ENCODE measurements around the gene CIC.

Gene CIC

DNA sequence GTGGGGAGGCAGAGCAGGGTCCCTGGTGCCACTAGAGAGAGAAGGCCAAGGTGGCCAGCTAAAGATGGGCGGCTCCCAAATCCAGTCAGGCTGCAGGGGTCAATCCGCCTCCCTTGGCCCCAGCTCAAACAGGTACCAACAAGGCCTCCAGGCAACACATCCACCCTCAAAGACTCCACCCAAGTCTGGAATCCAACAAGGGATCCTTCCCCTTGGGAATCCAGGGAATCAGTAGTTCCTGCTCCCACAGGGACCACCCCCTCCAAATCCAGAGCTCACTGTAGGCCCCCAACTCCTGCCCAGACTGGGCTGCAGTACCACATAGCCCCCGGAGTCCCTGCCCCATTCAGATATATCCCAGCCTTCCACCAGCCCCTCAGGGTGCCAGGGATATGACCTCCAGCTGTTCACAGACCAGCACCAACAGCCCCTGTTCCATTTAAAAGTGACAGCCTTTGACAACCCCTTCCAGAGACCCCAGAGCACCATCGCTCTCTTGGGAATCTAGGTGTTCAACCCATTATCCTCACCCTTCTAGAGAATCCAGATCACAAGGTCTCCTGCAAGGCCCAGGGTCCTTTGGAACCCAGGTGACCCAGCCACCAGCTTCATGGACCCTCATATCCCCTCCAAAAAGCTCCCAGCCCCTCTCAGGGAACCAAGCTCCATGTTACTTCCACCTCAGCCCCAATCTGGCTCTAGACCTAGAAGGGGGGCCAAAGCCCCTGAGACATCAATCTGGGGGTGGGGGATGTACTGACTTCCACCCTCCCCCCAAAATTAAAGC, 17.3 kb upstream of the CIC start:
- TF ChIP-seq, protein P1, sequence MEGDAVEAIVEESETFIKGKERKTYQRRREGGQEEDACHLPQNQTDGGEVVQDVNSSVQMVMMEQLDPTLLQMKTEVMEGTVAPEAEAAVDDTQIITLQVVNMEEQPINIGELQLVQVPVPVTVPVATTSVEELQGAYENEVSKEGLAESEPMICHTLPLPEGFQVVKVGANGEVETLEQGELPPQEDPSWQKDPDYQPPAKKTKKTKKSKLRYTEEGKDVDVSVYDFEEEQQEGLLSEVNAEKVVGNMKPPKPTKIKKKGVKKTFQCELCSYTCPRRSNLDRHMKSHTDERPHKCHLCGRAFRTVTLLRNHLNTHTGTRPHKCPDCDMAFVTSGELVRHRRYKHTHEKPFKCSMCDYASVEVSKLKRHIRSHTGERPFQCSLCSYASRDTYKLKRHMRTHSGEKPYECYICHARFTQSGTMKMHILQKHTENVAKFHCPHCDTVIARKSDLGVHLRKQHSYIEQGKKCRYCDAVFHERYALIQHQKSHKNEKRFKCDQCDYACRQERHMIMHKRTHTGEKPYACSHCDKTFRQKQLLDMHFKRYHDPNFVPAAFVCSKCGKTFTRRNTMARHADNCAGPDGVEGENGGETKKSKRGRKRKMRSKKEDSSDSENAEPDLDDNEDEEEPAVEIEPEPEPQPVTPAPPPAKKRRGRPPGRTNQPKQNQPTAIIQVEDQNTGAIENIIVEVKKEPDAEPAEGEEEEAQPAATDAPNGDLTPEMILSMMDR (IDR thresholded peaks at IDR 0.05; ENCODE audit: control insufficient read depth, insufficient read depth, low read depth, low read length, missing control alignments): no peak

DNA sequence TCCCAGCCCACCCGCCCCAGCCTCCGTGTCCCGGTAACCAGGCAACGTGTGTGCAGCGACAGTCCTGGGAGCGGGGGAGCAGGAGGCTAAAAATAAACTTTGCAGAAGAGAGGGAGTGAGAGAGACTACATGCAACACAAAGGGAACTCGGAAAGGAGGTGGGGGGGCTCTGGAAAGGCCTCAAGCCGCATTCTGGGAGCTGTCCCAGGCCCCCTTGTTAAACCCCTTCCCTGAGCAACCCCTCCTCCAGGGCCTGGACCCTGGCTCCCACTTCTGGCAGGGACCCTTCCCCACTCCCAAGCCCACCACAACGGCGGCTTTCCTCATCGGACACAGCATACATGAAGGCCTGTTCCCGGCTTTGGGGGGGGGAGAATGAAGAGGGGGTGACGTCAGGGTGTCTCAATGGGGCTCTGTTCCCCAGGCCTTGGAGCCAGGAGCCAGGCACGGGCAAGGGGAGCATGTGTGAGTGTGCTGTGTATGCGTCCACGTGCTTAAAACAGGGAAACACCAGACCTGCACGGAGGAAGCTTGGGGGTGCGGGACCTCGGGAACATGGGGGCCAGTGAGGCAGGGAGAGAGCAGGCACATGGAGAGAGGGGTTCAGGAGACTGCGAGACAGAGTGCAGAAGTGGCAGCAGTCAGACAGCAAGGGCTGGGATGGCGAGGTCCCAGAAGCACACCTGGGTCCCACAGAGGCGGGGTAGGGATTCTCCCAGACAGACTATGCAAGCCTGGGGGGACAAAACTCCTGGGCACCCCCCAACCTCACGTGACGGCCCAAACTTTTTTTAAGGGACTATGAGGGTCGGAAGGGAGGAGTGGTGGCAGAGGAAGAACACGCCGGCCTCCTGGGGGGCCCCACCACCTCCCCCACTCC, 16.4 kb upstream of the CIC start:
- H3K4me3 ChIP-seq (ENCODE audit: control insufficient read depth, low read depth, low read length): peak overlapping the region; percentile 100
- no peak for DNase-seq (ENCODE audit: low read depth)
- TF ChIP-seq, protein P1 (IDR thresholded peaks at IDR 0.05; ENCODE audit: control insufficient read depth, insufficient read depth, low read depth, low read length, missing control alignments): no peak

More for the DNA sequence above, 17.3 kb upstream of the CIC start:
- no peak for DNase-seq (ENCODE audit: low read depth)
- peak overlapping the region; percentile 100 for H3K4me3 ChIP-seq (ENCODE audit: control insufficient read depth, low read depth, low read length)

DNA sequence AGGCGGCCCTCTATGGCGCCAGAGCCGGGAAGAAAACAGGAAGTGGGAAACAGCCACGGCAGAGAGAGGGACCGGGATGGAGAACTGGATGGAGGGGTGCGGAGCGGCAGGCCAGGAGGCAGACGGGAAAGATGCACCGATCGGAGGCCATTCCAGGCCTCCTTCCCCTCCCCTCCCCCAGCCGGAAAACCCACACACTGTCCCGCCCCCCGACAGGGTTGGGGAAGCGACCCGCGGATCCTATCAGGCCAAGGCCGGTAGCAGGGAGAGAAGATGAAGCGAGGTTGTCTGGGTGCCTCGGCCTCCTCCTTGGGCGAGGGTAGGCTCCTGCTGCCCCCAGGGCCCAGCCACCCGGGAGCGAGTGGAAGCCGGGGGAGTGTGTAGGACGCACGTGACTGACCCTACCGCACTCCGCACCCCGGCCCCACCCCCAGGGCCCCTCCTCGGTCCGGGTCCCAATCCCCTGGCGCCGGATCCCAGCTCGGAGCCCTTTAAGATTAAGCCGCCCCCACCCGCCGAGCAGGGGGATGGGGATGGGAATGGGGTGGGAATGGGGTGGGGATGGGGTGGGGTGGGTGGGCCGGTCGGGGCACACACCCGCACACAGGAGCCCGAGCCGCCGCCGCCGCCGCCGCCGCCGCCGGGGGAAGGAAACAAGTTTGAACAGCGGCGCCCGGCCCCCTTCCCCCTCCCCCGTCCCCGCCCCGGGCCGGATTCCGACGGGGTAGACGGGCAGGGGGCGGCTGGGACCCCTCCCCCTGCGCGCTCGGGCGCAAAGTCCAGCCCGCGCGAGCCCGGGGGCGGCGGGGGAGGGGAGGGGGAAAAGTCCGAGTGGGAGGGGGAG, 15.6 kb upstream of the CIC start:
- no peak for DNase-seq (ENCODE audit: low read depth)

DNA sequence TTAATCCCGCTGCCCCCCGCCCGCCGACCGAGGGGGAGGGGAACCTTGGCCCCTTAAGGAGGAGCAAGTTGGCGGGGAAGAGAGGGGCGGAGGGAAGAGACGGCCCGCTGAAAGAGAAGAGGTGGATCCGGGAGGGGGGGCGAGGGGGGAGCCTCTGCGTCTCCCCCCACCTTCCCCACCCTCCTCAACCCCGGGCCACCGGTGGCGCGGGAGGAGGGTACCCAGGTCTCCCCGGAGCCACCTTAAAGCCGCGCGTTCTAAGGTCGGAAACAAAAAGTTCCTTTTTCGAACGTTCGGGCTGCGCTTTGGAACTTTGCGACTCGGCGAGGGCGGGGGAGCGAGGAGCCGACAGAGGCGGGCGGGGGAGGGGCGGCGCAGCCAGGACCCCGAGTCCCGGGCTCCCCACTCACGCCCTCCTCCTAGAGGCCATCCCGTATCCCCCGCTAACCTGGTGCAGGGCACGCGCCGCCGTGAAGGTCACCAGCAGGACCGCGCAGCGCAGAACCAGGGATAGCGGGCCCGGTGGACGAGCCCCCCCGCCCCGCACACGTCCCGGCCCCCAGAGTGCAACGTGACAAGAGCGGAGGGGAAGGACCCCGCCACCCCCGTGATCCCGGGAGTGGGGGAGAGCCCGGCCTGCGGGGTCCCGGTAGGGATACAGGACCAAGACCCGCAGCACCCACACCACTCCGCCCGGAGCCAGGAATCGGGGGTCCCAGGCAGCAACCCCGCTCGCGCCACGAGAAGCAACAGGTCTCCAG, 14.8 kb upstream of the CIC start:
- TF ChIP-seq, protein P1 (IDR thresholded peaks at IDR 0.05; ENCODE audit: control insufficient read depth, insufficient read depth, low read depth, low read length, missing control alignments): no peak
- DNase-seq (ENCODE audit: low read depth): no peak
- H3K4me3 ChIP-seq (ENCODE audit: control insufficient read depth, low read depth, low read length): peak overlapping the region; percentile 100

More for the DNA sequence above, 15.6 kb upstream of the CIC start:
- TF ChIP-seq, protein P1 (IDR thresholded peaks at IDR 0.05; ENCODE audit: control insufficient read depth, insufficient read depth, low read depth, low read length, missing control alignments): no peak
- peak overlapping the region; percentile 100 for H3K4me3 ChIP-seq (ENCODE audit: control insufficient read depth, low read depth, low read length)

DNA sequence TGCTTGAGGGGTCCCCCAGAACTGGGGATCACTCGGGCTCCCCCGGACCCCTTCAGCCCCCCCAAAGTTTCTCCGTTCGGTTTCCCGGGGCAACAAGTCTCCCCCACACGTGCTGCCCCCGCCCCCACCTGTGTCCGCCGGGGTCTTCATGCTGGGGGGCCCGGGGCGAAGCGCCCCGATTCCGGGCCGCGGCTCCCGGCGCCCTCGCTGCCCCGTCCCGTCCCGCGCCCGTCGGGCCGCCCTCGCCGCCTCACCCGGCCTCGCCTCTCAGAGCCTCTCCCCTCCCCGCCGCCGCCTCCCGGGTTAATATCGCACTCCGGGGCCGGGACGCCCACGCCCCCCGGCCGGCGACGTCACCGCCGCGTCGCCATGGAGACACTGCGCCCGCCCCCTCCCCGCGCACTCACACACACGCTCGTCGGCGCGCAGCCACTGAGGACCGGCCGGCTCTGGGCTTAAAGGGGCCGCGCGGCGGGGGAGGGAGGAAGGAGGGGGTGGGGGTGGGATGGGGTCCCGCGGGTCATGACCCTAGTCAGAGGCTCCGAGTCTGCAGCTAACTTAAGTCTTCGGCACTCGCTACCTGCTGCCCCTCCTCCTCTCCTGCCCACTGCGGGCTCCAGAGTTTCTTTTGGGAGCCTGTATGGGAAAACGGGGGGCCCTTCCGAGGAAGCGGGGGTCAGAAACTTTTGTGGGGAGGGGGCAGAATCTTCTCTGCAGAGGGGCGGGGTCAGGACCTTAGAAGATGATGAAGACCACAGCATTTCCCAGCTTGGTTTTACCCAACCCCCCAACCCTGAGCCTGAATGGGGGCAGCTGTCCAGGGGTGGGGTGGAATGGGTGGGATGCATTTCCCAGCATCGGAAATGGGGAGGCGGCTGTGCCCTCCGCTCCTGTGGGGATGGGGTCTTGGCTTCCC, 13.9 kb upstream of the CIC start, which contains the start of gene ERF:
Gene ERF, minus strand, starts transcription at position 279 of the 916 bp plus-strand sequence. Its CDS starts 129 bp downstream, at position 150.
- TF ChIP-seq, protein P1 (IDR thresholded peaks at IDR 0.05; ENCODE audit: control insufficient read depth, insufficient read depth, low read depth, low read length, missing control alignments): no peak
- no peak for DNase-seq (ENCODE audit: low read depth)
- peak within 1 kb of the TSS; percentile 100 for H3K4me3 ChIP-seq (ENCODE audit: control insufficient read depth, low read depth, low read length)
